GM10248 (cell line): ENCODE results near the gene TRIM7.

ENCODE experiments used
- CTCF ChIA-PET: fragments of 300-600 bp; sonication (Branson Sonifier 250); formaldehyde crosslinking; extraction: SDS; loops from one replicate; lab custom pipeline; 2021; ENCODE audit warnings: antibody characterized with exemption; lab: Yijun Ruan, JAX
- POLR2A ChIA-PET: fragments of 350-650 bp; sonication (Branson Sonifier 250); formaldehyde crosslinking; extraction: SDS; loops from one replicate; lab custom pipeline; 2020; ENCODE audit warnings: antibody characterized with exemption; lab: Yijun Ruan, JAX
- DNase-seq: peaks from one replicate; pipeline ENCODE4 v3.0.0; 2012; ENCODE audit errors: extremely low spot score
- TF ChIP-seq, protein P1 (sequence below): IDR thresholded peaks from 2 replicates; pipeline ENCODE4 v1.5.1; 2012; ENCODE audit warnings: mild to moderate bottlenecking, low read depth; ENCODE audit errors: extremely low read depth, missing control alignments, control extremely low read depth

TRIM7 gene

DNA sequence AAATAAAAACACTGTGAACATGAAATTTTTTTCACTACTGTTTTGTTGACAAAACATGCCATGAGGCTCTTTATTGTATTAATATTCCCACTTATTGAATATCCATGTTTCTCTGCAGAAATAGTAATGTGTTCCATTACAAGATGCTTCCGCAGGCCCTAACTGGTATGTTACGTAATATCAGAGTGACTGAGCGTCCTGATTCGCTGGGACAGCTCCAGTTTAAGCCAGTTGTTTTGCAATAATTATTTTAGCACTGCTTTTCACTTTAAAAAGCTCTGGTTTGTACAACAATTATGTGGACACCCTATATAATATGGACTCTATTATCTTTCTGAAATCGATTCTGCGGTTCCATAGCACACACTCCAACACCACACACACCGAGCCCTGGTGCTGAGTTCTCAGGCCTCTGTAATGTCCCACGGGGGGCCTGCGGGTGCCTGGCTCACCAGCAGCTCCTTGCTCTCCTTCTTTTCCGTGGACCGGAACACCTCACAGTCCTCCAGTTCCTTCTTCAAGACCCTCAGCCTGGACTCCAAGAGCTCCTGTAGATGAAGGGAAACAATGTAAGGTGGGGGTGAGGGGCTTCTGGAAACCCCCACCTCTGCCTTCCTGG, 1.8 kb downstream of the TRIM7 start:
- TF ChIP-seq, protein P1, sequence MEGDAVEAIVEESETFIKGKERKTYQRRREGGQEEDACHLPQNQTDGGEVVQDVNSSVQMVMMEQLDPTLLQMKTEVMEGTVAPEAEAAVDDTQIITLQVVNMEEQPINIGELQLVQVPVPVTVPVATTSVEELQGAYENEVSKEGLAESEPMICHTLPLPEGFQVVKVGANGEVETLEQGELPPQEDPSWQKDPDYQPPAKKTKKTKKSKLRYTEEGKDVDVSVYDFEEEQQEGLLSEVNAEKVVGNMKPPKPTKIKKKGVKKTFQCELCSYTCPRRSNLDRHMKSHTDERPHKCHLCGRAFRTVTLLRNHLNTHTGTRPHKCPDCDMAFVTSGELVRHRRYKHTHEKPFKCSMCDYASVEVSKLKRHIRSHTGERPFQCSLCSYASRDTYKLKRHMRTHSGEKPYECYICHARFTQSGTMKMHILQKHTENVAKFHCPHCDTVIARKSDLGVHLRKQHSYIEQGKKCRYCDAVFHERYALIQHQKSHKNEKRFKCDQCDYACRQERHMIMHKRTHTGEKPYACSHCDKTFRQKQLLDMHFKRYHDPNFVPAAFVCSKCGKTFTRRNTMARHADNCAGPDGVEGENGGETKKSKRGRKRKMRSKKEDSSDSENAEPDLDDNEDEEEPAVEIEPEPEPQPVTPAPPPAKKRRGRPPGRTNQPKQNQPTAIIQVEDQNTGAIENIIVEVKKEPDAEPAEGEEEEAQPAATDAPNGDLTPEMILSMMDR: no peak
- no peak for DNase-seq
- ChIA-PET POLR2A (no interaction called here), CTCF (interaction anchor here (8.2 kb wide), 1 partner anchor 12 kb away, joined by 109 read pairs; no protein-coding TSS in a partner anchor)

DNA sequence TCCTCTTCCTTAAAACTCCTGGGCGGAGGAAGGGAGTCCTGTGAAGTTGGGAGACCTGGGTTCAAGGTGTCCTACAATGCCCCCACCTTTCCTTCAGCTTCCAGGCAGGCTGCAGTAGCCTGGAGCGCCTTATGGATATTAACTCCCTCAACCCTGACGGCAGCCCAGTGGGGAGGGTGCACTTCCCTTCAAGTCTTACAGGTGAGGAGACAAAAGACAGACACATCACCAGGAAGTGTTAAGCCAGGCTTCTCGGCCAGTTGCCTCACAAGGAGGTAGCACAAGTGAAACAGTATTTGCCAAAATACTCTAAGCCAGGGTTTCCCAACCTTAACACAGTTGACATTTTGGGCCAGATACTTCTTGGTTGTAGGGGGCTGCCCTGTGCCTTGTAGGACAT, 4.2 kb downstream of the TRIM7 start:
- no peak for DNase-seq
- TF ChIP-seq, protein P1: no peak
- POLR2A ChIA-PET: no interaction called here
- CTCF ChIA-PET: interaction anchor here (8.2 kb wide), 1 partner anchor 10 kb away, joined by 109 read pairs; no protein-coding TSS in a partner anchor

DNA sequence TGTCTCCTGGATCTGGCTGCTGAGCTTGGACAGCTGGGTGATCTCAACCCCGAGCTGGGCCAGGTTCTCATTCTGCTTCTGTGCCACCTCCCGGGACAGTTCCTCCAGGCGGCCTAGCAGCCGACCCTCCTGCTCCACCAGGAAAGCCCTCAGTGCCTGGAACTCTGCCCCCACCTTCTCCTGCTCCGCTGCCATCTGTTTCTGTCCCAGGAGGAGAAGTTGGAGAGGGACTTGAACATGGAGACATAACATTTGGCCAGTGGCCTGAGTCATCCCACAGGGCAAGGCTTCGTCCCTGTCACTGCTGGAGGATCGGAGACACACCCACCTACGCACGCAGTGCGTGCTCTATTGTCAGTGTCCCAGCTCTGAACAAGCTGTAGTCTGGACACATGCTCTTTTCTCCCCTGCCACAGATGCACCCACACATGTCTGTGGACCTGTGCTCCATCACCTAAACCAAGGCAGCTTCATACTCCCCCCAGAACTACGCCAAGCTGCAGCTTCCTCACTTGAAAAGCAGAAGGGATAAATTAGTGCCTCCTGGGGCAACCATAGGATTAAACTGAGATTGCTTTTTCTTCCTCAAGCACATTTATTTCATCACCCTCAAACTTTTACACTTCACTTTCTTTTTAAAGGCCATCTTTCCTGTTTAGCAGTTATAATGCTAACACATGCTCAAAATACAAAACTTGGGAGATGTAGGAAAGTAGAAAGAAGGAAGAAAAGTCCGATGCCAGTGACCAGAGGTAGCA, 4.9 kb downstream of the TRIM7 start:
- TF ChIP-seq, protein P1: no peak
- DNase-seq: no peak
- ChIA-PET POLR2A (no interaction called here), CTCF (interaction anchor here (0.9 to 1.5 kb wide), 3 partner anchors 10 to 30 kb away, joined by 3 to 12 read pairs (median 3); no protein-coding TSS in a partner anchor)

DNA sequence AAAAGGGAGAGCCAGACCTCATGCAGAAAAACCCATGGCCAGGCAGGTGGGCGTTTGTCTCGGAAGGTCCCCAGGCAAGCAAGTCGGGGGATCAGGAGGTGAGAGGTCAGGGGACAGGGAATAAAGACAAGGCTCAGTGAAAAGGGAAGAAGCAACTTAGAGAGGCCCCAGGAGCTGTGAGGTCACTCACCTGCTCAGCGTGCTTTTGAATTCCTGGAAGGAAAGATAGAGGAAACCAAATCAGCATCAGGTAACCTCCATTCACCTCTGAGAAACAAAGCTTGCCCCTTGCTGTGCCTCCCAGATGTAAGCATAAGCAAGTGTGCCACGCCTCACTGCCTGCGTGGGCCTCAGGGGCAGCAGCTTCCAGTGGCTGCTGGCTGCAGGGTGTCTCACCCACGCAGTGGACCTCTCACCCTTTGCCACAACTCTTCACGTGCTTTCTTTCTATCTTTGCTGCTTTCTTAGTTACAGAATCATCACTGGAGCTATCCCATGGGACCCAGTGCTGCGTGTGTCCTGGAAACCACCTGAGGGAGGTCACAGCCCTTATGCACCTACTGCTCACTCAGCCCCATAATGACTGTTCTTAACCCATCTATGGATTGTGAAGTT, 6.0 kb downstream of the TRIM7 start:
- peak; percentile 71 for DNase-seq
- ChIA-PET CTCF (interaction anchor here (0.9 to 1.5 kb wide), 3 partner anchors 9 to 28 kb away, joined by 3 to 12 read pairs (median 3); no protein-coding TSS in a partner anchor), POLR2A (interaction anchor here (0.5 kb wide), 1 partner anchor 342 kb away, joined by 3 read pairs; no protein-coding TSS in a partner anchor)
- TF ChIP-seq, protein P1: no peak

DNA sequence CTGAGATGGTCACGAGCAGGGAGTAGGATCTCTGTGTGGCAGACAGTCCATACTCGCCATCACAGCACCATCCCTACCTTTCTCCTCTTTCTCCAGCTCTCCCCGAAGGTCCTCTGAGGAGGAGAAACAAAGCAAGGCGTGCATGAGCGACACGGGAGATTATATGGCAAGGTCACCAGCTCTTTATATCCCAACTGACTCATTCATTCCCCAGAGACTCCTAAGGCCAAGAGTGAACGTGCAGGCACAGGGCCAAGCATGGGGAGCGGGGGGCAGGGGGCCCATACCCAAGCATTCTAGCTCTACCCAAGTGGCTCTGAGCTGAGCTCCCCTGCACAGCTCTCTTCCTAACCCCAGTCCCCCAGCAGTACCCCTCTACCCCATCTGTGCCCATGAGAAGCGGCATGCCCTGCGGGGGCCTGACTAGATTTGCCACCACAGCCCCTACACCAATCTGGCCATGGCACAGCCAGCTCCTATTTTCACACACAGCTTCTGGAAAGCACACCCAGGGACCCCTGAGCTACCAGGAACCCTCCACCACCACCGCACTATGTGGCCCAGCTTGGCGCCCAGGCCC, 6.8 kb downstream of the TRIM7 start:
- ChIA-PET CTCF (interaction anchor here (1.5 to 2.1 kb wide), 4 partner anchors 9 to 16 kb away, joined by 4 to 13 read pairs (median 7); no protein-coding TSS in a partner anchor), POLR2A (interaction anchor here (1.4 kb wide), 1 partner anchor 9 kb away, joined by 7 read pairs; no protein-coding TSS in a partner anchor)
- DNase-seq: no peak
- TF ChIP-seq, protein P1: no peak
